GM21360 (cell line): ENCODE data around the gene KIAA1328.
A peak's percentile ranks its signal among the peaks of the same experiment; 100 is the strongest.

ENCODE experiments used
- ATAC-seq: cut with Tn5 transposase; IDR thresholded peaks from one replicate; pipeline ENCODE4 v1.9.1; 2021; ENCODE audit warnings: mild to moderate bottlenecking, moderate library complexity; ENCODE audit not compliant: unreplicated experiment

Gene KIAA1328

GRCh38 chr18:36942264-36942663, 113.3 kb downstream of the KIAA1328 start:
- ATAC-seq: no peak

GRCh38 chr18:36947820-36948348, 119.0 kb downstream of the KIAA1328 start:
- no peak for ATAC-seq

DNA sequence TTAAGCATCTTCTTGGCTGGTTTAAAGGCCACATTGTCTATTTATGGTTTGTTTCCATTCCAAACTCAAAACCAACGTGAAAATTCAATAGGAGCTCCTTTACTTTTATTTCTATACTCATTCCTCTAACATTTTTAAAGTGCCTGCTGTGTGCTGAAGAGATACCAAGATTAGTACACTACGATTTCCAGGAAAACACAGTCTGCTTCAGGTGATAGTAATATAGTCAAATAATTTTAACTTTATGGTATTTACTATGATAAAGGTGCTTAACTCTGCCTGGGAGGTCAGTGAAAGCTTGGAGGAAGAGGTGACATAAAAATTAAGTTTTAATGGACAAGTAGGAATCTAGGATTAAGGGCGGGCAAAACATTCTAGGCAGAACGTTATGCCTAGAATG, 121.4 kb downstream of the KIAA1328 start:
- ATAC-seq: no peak

GRCh38 chr18:36950960-36951359, 122.0 kb downstream of the KIAA1328 start:
- ATAC-seq: no peak

DNA sequence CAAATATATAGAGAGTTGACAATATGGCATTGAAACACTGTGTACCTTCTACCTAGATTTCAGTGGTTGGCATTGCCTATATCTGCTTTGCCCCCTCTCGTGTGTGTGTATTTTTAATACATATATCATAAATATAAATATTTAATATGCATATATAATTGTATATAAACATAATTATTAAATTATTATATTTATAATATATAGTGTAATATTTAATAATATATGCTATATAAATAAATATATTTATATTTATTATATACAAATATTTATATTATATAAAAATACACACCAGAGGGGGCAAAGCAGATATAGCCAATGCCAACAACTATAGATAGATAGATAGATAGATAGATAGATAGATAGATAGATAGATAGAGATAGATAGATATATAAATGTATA, 124.1 kb downstream of the KIAA1328 start:
- ATAC-seq: no peak

- no peak for ATAC-seq
Measured at GRCh38 chr18:36960038-36960437, 131.1 kb downstream of the KIAA1328 start.

- ATAC-seq: no peak
Measured at GRCh38 chr18:36963464-36963863, 134.5 kb downstream of the KIAA1328 start.

DNA sequence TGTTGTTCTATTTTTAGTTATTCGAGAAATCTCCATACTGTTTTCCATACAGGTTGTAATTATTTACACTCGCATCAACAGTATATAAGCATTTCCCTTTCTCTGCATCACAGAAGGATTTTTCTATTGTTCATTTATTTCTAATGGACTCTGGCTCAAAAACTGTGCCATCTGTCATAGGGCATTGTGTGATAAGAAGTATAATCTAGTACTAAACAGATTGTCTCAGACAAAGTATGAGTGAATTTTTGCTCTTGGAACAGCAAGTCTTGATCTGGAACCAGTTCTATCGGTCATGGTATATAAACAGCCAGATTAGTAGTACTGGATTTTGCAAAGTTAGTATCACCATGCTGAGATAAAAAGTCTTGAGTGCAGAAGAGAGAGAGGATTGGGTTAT, 145.8 kb downstream of the KIAA1328 start:
- ATAC-seq: no peak

DNA sequence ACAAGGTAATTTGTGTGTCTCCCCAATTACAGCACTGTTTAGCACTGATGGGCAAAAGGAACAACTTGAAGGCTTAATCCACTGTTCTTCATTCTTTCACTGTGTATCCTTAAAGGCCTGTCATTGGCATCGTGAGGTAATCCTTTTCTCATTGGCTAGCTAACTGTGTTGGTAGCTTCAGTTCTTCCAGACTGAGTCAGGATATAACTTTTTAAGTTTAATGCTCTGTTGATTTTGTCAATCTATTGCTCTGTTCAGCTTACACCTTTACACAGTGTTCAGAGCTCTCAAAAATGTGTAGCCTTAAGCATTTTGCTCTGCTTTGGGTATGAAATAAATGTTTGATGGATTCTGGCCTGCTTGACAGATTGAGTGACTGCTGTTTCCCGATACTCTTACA, 148.2 kb downstream of the KIAA1328 start:
- ATAC-seq: no peak

DNA sequence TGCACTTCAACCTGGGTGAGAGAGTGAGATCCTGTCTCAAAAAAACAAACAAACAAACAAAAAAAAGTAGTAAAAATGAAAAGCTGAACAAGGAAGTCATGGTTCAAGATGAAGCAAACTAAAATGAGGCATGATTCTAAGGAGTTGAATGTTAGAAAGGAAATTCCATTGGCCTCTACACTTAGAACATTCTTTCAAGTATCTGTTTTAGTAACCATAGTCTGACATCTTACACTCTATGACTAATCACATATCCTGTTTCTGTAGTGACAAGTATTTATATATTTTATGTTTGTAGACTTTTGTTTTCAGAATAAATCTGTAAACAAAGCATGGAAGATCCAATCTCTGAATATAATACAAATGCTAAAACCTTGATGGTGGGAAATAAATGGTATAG, 164.1 kb downstream of the KIAA1328 start:
- ATAC-seq: peak; percentile 74

- ATAC-seq: peak; percentile 54
Measured at GRCh38 chr18:37006742-37007141, 177.8 kb downstream of the KIAA1328 start.

GRCh38 chr18:37012452-37012851, 183.5 kb downstream of the KIAA1328 start:
- ATAC-seq: no peak

DNA sequence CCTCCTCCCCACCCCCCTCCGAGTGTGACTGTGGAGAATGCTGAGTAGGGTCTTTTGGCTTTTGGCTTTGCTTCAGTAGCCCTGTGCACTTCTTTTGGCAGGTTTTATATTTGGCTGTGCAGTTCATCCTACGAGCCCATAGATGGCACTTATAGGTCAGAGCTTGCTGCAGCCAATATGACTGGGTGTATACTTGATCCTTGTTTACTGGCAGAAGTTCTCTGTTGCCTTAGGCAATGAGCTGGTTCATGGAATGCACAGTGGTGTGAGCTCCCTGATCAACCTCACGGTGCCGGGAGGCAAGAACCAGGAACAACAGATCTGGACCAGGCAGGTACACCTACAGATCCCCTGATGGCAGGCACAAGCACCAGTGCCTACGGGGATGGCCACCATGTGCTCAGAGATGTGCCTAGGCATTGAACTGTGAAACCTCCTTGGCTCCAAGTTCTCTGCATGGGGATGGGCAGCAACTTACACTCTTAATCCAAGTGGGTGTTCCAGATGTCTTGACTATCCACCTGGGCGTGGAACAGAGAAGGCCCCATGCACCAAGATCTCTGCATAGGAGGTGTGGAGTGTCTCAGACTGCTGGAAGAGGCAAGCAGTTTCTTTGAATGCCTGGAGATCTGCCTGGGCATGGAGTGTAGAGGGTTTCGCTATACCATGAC, 190.4 kb downstream of the KIAA1328 start:
- ATAC-seq: no peak

DNA sequence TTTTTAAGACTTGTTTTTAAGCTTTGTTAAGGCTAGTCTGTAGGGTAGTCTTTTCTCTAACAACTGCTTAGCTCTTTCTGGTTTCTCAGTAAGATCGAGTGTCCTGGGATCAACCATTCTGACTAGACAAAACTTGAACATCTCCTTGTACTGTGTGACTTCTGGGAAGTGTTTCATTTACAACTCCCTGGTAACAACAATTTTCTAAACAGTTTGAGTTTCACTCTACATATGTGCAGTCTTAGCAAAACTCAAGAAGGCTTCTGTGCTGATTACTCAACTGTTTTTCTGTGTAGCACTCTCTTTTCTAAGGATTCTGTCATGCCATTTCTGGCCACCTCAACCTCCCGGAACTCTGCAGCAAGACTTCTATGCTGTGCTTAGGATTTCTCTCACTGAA, 204.5 kb downstream of the KIAA1328 start:
- no peak for ATAC-seq

DNA sequence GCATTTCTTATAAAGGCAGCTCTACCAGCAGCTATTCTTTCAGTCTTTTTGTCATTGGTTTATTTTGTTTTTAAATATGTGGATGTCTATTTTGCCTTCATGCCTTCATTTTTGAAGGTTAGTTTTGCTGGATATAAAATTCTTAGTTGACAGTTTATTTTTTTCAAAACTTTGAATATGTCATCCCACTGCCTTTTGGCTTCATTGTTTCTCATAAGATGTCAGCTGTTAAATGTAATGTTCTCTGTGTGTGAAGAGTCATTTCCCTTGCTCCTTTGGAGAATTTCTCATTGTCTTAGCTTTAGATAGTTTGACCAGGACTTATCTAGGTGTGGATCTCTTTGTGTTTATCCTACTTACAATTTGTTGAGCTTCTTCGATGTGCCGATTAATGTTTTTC, 213.5 kb downstream of the KIAA1328 start:
- no peak for ATAC-seq

DNA sequence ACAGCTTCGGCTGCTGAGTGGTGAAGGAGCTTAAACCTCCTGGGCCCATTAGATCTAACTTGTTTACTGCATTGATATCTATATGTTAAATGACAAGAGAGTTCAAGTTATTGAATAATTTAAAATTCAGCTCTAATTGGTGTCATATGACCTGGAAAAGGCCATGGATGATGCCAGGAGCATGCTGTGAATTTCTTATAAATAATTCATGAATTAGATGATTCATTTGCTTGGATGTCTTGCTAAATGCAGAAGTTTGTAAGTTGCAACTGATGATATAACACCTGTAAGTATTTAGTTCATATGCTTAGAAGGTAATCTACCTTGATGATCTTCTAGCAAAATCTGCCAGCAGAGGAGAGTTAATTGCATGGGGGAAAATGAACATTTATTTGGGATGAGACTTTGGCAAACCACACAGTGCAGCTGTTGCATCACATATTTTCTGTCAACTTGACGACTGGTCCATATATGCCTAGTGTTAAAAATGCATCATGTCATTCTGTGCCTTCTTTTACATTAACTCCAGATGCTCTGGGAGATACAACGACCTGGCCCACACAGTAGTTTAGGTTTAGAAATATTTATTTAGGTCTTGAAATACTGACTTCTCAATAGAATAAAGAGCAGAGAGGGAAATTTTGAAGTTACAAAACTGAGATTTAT, 226.3 kb downstream of the KIAA1328 start:
- ATAC-seq: no peak

DNA sequence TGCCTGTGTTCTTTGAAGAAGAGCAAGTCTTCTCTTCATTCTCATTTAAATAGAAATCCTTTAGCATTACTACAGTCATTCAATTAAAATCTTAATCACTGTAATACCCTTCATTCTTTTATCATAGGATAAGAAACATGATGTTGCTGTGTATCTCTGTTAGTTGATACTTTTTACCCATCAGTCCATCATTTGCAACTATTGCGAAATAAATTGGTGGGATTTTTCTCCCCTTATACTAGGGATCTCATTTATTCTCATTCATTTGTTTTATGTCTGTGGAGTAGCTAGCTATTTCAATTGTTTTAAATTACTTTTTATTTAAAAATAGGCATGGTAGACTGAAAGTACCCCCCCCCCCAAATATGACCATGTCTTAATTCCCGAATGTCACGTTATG, 235.3 kb downstream of the KIAA1328 start:
- no peak for ATAC-seq

DNA sequence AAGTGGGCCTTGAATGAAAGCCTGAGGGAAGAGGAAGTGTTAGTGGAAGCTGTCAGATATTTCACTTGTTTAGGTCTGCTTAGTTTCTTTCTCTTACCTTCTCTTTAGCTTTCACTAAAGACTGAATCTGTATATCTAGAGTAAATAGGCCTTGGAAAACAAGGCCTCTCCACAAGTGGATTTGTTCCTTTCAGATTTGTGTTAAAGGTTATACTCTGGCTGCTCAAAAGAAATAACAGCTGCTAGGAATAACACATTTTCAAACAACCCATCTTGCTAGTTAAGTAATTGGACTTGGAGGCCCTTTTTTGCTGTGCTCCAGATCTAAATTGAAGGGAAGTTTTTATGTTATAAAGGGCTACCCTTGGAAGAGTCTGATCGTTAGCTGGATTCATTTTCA, 236.3 kb downstream of the KIAA1328 start:
- ATAC-seq: no peak

- no peak for ATAC-seq
Measured at GRCh38 chr18:37084912-37085311, 256.0 kb downstream of the KIAA1328 start.

DNA sequence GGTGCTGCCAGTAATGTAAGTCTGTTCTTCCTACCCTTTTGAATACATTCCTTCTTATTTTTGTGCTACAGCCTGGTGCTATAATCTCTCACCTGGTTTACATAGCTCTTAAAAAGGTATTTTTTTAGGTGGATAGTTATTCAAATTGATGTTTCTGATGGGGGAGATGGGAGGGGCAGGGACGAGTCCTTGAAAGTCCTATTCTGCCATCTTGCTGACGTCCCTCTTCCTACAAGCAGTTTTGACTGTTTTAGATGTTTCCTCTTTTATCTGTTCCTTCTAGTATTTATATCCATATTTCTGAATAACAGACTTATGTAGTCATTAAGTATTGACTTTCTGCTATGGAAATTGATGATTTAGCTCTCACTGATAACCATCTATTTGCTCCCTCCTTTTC, 256.4 kb downstream of the KIAA1328 start:
- ATAC-seq: no peak

- no peak for ATAC-seq
Measured at GRCh38 chr18:37107748-37108522, 279.0 kb downstream of the KIAA1328 start.

- no peak for ATAC-seq
Measured at GRCh38 chr18:37122877-37123276, 293.9 kb downstream of the KIAA1328 start.
